HEK293 (cell line): ENCODE measurements around the gene TOPBP1.
A peak's percentile ranks its signal among the peaks of the same experiment; 100 is the strongest.

Source experiments
- CTCF ChIA-PET: fragments of 350-600 bp; formaldehyde crosslinking; extraction: SDS; loops from one replicate; lab custom pipeline; 2021; ENCODE audit warnings: antibody characterized with exemption; lab: Yijun Ruan, JAX
- POLR2A ChIA-PET: fragments of 300-600 bp; formaldehyde crosslinking; extraction: SDS; loops from one replicate; lab custom pipeline; 2020; ENCODE audit warnings: antibody characterized with exemption, inconsistent platforms; lab: Yijun Ruan, JAX
- H3K27ac ChIP-seq: fragments of 200-500 bp; sonication (Bioruptor generic); 2 replicates; pipeline ENCODE4 v1.5.1; 2014; ENCODE audit warnings: low read depth, low read length, control low read depth, inconsistent platforms; ENCODE audit errors: extremely low read depth
- H3K36me3 ChIP-seq, 2 experiments: fragments of 200-500 bp in 1 of 2; sonication (Bioruptor generic) in 1 of 2; 1 replicate in 1 of 2; 2 replicates in 1 of 2; pipeline ENCODE4 v1.5.1; 2014 to 2017; ENCODE audit warnings: inconsistent platforms in 2 of 2, low read length in 2 of 2; ENCODE audit not compliant: control insufficient read depth in 2 of 2, insufficient read depth in 1 of 2
- H3K4me1 ChIP-seq: fragments of 200-500 bp; sonication (Bioruptor generic); 2 replicates; pipeline ENCODE4 v1.5.1; 2014; ENCODE audit warnings: mild to moderate bottlenecking, low read length, inconsistent platforms; ENCODE audit not compliant: control insufficient read depth, insufficient read depth
- H3K4me3 ChIP-seq: 2 replicates; pipeline ENCODE4 v1.5.1; 2011; ENCODE audit warnings: low read depth, mild to moderate bottlenecking, control low read depth, low read length, moderate library complexity
- H3K9me3 ChIP-seq: fragments of 200-500 bp; sonication (Bioruptor generic); 2 replicates; pipeline ENCODE4 v1.5.1; 2014; ENCODE audit warnings: low read depth, low read length, inconsistent platforms; ENCODE audit not compliant: control insufficient read depth, insufficient read depth
- BCL11A ChIP-seq: fragments of 450-650 bp; formaldehyde crosslinking; IDR thresholded peaks from 2 replicates; pipeline ENCODE4 v1.5.1; 2016; ENCODE audit warnings: low read depth, missing biosample characterization, missing genetic modification characterization
- CTCF ChIP-seq: fragments of 450-650 bp; formaldehyde crosslinking; IDR thresholded peaks from 2 replicates; pipeline ENCODE4 v1.5.1; 2016; ENCODE audit warnings: missing biosample characterization, missing genetic modification characterization
- KLF16 ChIP-seq: fragments of 450-650 bp; formaldehyde crosslinking; IDR thresholded peaks from 2 replicates; pipeline ENCODE4 v1.5.1; 2017; ENCODE audit warnings: missing biosample characterization, missing genetic modification characterization
- OSR2 ChIP-seq: fragments of 450-650 bp; formaldehyde crosslinking; IDR thresholded peaks from 2 replicates; pipeline ENCODE4 v1.5.1; 2016; ENCODE audit warnings: missing biosample characterization, missing genetic modification characterization
- RBAK ChIP-seq: fragments of 450-650 bp; formaldehyde crosslinking; IDR thresholded peaks from 2 replicates; pipeline ENCODE4 v1.5.1; 2016; ENCODE audit warnings: missing biosample characterization, missing genetic modification characterization
- ZBTB26 ChIP-seq: fragments of 450-650 bp; formaldehyde crosslinking; optimal IDR thresholded peaks from 2 replicates; pipeline ENCODE3; 2016; ENCODE audit warnings: missing biosample characterization, mild to moderate bottlenecking, missing genetic modification characterization
- ZBTB44 ChIP-seq: fragments of 450-650 bp; IDR thresholded peaks from 2 replicates; pipeline ENCODE4 v1.5.1; 2018; ENCODE audit warnings: missing biosample characterization, mild to moderate bottlenecking, missing genetic modification characterization
- ZNF140 ChIP-seq: fragments of 450-650 bp; formaldehyde crosslinking; IDR thresholded peaks from 2 replicates; pipeline ENCODE4 v1.5.1; 2016; ENCODE audit warnings: missing biosample characterization, missing genetic modification characterization
- ZNF146 ChIP-seq: fragments of 450-650 bp; formaldehyde crosslinking; IDR thresholded peaks from 2 replicates; pipeline ENCODE4 v1.5.1; 2016; ENCODE audit warnings: missing biosample characterization, missing genetic modification characterization
- ZNF174 ChIP-seq: fragments of 450-650 bp; formaldehyde crosslinking; IDR thresholded peaks from 2 replicates; pipeline ENCODE4 v1.5.0; 2017; ENCODE audit warnings: missing biosample characterization, mild to moderate bottlenecking, missing genetic modification characterization
- ZNF214 ChIP-seq: fragments of 450-650 bp; formaldehyde crosslinking; IDR thresholded peaks from 2 replicates; pipeline ENCODE4 v1.5.1; 2017; ENCODE audit warnings: missing biosample characterization, mild to moderate bottlenecking, missing genetic modification characterization, borderline replicate concordance
- ZNF394 ChIP-seq: fragments of 450-650 bp; formaldehyde crosslinking; IDR thresholded peaks from 2 replicates; pipeline ENCODE4 v1.5.1; 2016; ENCODE audit warnings: missing biosample characterization, missing genetic modification characterization, mild to moderate bottlenecking, moderate library complexity, borderline replicate concordance
- ZNF513 ChIP-seq: fragments of 450-650 bp; IDR thresholded peaks from 2 replicates; pipeline ENCODE4 v1.5.1; 2018; ENCODE audit warnings: missing biosample characterization, missing genetic modification characterization
- ZNF621 ChIP-seq: fragments of 450-650 bp; formaldehyde crosslinking; IDR thresholded peaks from 2 replicates; pipeline ENCODE4 v1.5.1; 2017; ENCODE audit warnings: missing biosample characterization, missing genetic modification characterization
- ZNF660 ChIP-seq: fragments of 450-650 bp; IDR thresholded peaks from 2 replicates; pipeline ENCODE4 v1.5.1; 2018; ENCODE audit warnings: missing biosample characterization, mild to moderate bottlenecking, missing genetic modification characterization
- ZNF776 ChIP-seq: fragments of 450-650 bp; formaldehyde crosslinking; IDR thresholded peaks from 2 replicates; pipeline ENCODE4 v1.5.0; 2017; ENCODE audit warnings: missing biosample characterization, missing genetic modification characterization, borderline replicate concordance
- ZNF837 ChIP-seq: fragments of 450-650 bp; formaldehyde crosslinking; IDR thresholded peaks from 2 replicates; pipeline ENCODE4 v1.5.1; 2016; ENCODE audit warnings: missing biosample characterization, missing genetic modification characterization
- ZSCAN23 ChIP-seq: fragments of 450-650 bp; formaldehyde crosslinking; IDR thresholded peaks from 2 replicates; pipeline ENCODE4 v1.5.1; 2016; ENCODE audit warnings: missing biosample characterization, missing genetic modification characterization
- TF ChIP-seq, protein P1 (sequence below): fragments of 450-650 bp; formaldehyde crosslinking; IDR thresholded peaks from 2 replicates; pipeline ENCODE4 v1.5.0; 2017; ENCODE audit warnings: missing biosample characterization, missing genetic modification characterization, borderline replicate concordance
- TF ChIP-seq, protein P2 (sequence below): fragments of 450-650 bp; formaldehyde crosslinking; IDR thresholded peaks from 2 replicates; pipeline ENCODE4 v1.5.1; 2016; ENCODE audit warnings: missing biosample characterization, missing genetic modification characterization

TOPBP1 gene

DNA sequence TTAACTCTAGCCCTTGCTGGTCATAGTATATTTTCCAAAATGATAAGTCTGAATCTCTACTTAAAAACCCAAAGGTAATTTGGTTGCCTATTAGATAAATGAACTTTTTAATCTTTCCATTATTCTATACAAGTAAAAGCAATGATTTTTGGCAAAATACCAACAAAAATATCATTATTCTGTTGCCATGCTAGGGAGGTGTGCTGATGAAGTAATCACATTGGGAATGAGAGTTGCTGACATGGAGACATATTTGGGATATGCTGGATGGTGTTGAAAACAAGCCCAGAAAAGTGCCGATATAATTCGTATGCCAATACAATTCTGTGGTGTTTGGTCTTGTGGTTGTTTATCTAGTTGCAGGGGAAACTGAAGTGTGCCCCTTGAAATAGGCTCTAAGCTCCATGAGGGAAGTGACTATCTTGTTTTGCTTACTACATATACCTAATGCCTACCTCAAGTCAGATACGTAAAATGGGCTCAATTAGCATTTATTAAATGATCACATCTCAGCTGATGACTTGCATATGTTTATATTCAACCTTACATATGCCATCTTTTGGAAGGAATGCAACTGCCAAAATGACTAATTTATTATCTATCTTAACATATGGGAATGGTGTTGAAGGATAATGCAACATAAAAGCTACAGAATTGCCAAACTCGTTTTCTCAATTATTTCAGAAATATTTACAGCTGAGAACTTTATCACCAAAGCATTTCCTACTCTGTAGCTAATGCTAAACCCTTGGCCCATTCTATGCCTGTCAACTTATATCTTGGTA lies 5.8 kb downstream of the TOPBP1 start:
- ChIA-PET POLR2A (no interaction called here), CTCF (no interaction called here)
- Histone ChIP-seq H3K9me3 (no peaks in the 10 kb centered on the region), H3K4me1 (peaks cover 5% of the 10 kb centered on the region), H3K27ac (no peak overlapping the region), H3K36me3 (peaks cover 68 to 90% of the 10 kb centered on the region in 2 experiments), H3K4me3 (no peak overlapping the region)
- TF ChIP-seq BCL11A (no peak), ZNF214 (tag by site-specific recombination) (no peak), KLF16 (tag by site-specific recombination) (no peak)

- no peak for TF ChIP-seq ZNF174 (tag by site-specific recombination)
- TF ChIP-seq, protein P1, sequence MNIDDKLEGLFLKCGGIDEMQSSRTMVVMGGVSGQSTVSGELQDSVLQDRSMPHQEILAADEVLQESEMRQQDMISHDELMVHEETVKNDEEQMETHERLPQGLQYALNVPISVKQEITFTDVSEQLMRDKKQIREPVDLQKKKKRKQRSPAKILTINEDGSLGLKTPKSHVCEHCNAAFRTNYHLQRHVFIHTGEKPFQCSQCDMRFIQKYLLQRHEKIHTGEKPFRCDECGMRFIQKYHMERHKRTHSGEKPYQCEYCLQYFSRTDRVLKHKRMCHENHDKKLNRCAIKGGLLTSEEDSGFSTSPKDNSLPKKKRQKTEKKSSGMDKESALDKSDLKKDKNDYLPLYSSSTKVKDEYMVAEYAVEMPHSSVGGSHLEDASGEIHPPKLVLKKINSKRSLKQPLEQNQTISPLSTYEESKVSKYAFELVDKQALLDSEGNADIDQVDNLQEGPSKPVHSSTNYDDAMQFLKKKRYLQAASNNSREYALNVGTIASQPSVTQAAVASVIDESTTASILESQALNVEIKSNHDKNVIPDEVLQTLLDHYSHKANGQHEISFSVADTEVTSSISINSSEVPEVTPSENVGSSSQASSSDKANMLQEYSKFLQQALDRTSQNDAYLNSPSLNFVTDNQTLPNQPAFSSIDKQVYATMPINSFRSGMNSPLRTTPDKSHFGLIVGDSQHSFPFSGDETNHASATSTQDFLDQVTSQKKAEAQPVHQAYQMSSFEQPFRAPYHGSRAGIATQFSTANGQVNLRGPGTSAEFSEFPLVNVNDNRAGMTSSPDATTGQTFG (tag by site-specific recombination): no peak
- TF ChIP-seq CTCF (tag by site-specific recombination): no peak
- no peak for TF ChIP-seq ZNF660 (tag by site-specific recombination)
- no peak for TF ChIP-seq ZNF394 (tag by site-specific recombination)
- TF ChIP-seq ZBTB26: no peak
- no peak for TF ChIP-seq ZNF621 (tag by site-specific recombination)
- no peak for TF ChIP-seq ZNF837 (tag by site-specific recombination)
- TF ChIP-seq ZNF146: no peak
- TF ChIP-seq ZNF776: no peak
- no peak for TF ChIP-seq ZNF140
- H3K27ac ChIP-seq: no peak overlapping the region
- POLR2A ChIA-PET: interaction anchor here (1.5 kb wide), 1 partner anchor 76 kb away, joined by 3 read pairs; the partner anchor contains the start of gene CDV3
- H3K4me1 ChIP-seq: no peaks in the 10 kb centered on the region
- no peaks in the 10 kb centered on the region for H3K9me3 ChIP-seq
- CTCF ChIA-PET: no interaction called here
- no peak overlapping the region for H3K4me3 ChIP-seq
- peaks cover 48 to 87% of the 10 kb centered on the region in 2 experiments for H3K36me3 ChIP-seq
These were observed 12.2 kb downstream of the TOPBP1 start for GRCh38 chr3:133649486-133650068.

GRCh38 chr3:133644768-133645167 lies 17.0 kb downstream of the TOPBP1 start:
- H3K36me3 ChIP-seq: peaks cover 56 to 90% of the 10 kb centered on the region in 2 experiments
- no peak overlapping the region for H3K27ac ChIP-seq
- H3K4me3 ChIP-seq: no peak overlapping the region
- no peaks in the 10 kb centered on the region for H3K9me3 ChIP-seq
- H3K4me1 ChIP-seq: no peaks in the 10 kb centered on the region
- POLR2A ChIA-PET: no interaction called here
- CTCF ChIA-PET: interaction anchor here (0.6 kb wide), 1 partner anchor 10 kb away, joined by 3 read pairs; no protein-coding TSS in a partner anchor
- TF ChIP-seq ZNF513: no peak
- TF ChIP-seq RBAK (tag by site-specific recombination): no peak
- TF ChIP-seq ZSCAN23: no peak
- peak; percentile 33; the same call in 1 of the 2 replicates for TF ChIP-seq OSR2 (tag by site-specific recombination)
- peak; percentile 54; the same call in 1 of the 2 replicates for TF ChIP-seq ZBTB44
- TF ChIP-seq, protein P2, sequence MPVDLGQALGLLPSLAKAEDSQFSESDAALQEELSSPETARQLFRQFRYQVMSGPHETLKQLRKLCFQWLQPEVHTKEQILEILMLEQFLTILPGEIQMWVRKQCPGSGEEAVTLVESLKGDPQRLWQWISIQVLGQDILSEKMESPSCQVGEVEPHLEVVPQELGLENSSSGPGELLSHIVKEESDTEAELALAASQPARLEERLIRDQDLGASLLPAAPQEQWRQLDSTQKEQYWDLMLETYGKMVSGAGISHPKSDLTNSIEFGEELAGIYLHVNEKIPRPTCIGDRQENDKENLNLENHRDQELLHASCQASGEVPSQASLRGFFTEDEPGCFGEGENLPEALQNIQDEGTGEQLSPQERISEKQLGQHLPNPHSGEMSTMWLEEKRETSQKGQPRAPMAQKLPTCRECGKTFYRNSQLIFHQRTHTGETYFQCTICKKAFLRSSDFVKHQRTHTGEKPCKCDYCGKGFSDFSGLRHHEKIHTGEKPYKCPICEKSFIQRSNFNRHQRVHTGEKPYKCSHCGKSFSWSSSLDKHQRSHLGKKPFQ (tag by site-specific recombination): peak; percentile 72
